SK-N-SH treated with all-trans-retinoic acid at 6 μM for 48 hours (cell line): ENCODE measurements around the gene OR4C45.

ENCODE experiments used
- ATAC-seq: fragments of 200-7000 bp; cut with Tn5 transposase; 3 replicates; pipeline ENCODE4 v1.9.1; 2020; ENCODE audit warnings: mild to moderate bottlenecking, moderate library complexity
- ARNTL ChIP-seq: fragments of 450-650 bp; formaldehyde crosslinking; IDR thresholded peaks from 2 replicates; pipeline ENCODE4 v1.5.0; 2020; ENCODE audit warnings: low read depth, mild to moderate bottlenecking, moderate library complexity, borderline replicate concordance
- BACH2 ChIP-seq: fragments of 250-450 bp; sonication (Bioruptor Pico); IDR thresholded peaks from 2 replicates; pipeline ENCODE4 v1.9.0; 2021; ENCODE audit warnings: mild to moderate bottlenecking, borderline replicate concordance
- CREB5 ChIP-seq: fragments of 250-450 bp; sonication (Bioruptor Pico); IDR thresholded peaks from 2 replicates; pipeline ENCODE4 v1.5.1; 2020; ENCODE audit warnings: low read depth, mild to moderate bottlenecking, moderate library complexity
- CSDC2 ChIP-seq: fragments of 250-450 bp; sonication (Bioruptor Pico); IDR thresholded peaks from 2 replicates; pipeline ENCODE4 v1.5.0; 2020; ENCODE audit warnings: mild to moderate bottlenecking, moderate library complexity
- CSRNP3 ChIP-seq: fragments of 250-450 bp; sonication (Bioruptor Pico); IDR thresholded peaks from 2 replicates; pipeline ENCODE4 v1.5.1; 2021; ENCODE audit warnings: mild to moderate bottlenecking, moderate library complexity
- ESRRG ChIP-seq: fragments of 250-450 bp; sonication (Bioruptor Pico); IDR thresholded peaks from 2 replicates; pipeline ENCODE4 v1.6.1; 2021; ENCODE audit warnings: mild to moderate bottlenecking
- GLIS3 ChIP-seq: fragments of 250-450 bp; sonication (Bioruptor Pico); IDR thresholded peaks from 2 replicates; pipeline ENCODE4 v1.5.0; 2020; ENCODE audit warnings: mild to moderate bottlenecking, moderate library complexity
- ISL1 ChIP-seq: fragments of 250-450 bp; sonication (Bioruptor Pico); IDR thresholded peaks from 2 replicates; pipeline ENCODE4 v2.1.2; 2022; ENCODE audit warnings: mild to moderate bottlenecking, moderate library complexity
- OSR1 ChIP-seq: fragments of 250-450 bp; sonication (Bioruptor Pico); IDR thresholded peaks from 2 replicates; pipeline ENCODE4 v1.8.0; 2022; ENCODE audit warnings: moderate library complexity, mild to moderate bottlenecking, inconsistent platforms
- PATZ1 ChIP-seq: fragments of 250-450 bp; sonication (Bioruptor Pico); IDR thresholded peaks from 2 replicates; pipeline ENCODE4 v1.8.0; 2020; ENCODE audit warnings: mild to moderate bottlenecking, moderate library complexity, borderline replicate concordance
- POU6F1 ChIP-seq: fragments of 250-450 bp; sonication (Bioruptor Pico); IDR thresholded peaks from 2 replicates; pipeline ENCODE4 v1.8.0; 2021; ENCODE audit warnings: low read depth, mild to moderate bottlenecking, moderate library complexity, borderline replicate concordance
- PPARA ChIP-seq: fragments of 250-450 bp; sonication (Bioruptor Pico); IDR thresholded peaks from 2 replicates; pipeline ENCODE4 v1.5.0; 2020; ENCODE audit warnings: mild to moderate bottlenecking, borderline replicate concordance
- RARB ChIP-seq: fragments of 250-450 bp; sonication (Bioruptor Pico); IDR thresholded peaks from 2 replicates; pipeline ENCODE4 v1.8.0; 2021; ENCODE audit warnings: mild to moderate bottlenecking, moderate library complexity
- TCF4 ChIP-seq: fragments of 250-450 bp; sonication (Bioruptor Pico); IDR thresholded peaks from 2 replicates; pipeline ENCODE4 v1.8.0; 2021; ENCODE audit warnings: mild to moderate bottlenecking, moderate library complexity, borderline replicate concordance
- TOX ChIP-seq: fragments of 250-450 bp; sonication (Bioruptor Pico); IDR thresholded peaks from 2 replicates; pipeline ENCODE4 v1.8.0; 2021; ENCODE audit warnings: mild to moderate bottlenecking, moderate library complexity, borderline replicate concordance
- TSHZ2 ChIP-seq: fragments of 250-450 bp; sonication (Bioruptor Pico); IDR thresholded peaks from 2 replicates; pipeline ENCODE4 v1.5.0; 2020; ENCODE audit warnings: mild to moderate bottlenecking, moderate library complexity
- ZC3H10 ChIP-seq: fragments of 250-450 bp; sonication (Bioruptor Pico); IDR thresholded peaks from 2 replicates; pipeline ENCODE4 v1.5.1; 2021; ENCODE audit warnings: mild to moderate bottlenecking, moderate library complexity
- ZFP3 ChIP-seq: fragments of 250-450 bp; sonication (Bioruptor Pico); IDR thresholded peaks from 2 replicates; pipeline ENCODE4 v1.5.0; 2020; ENCODE audit warnings: mild to moderate bottlenecking, moderate library complexity
- ZFP30 ChIP-seq: fragments of 450-650 bp; formaldehyde crosslinking; IDR thresholded peaks from 2 replicates; pipeline ENCODE4 v1.5.0; 2022; ENCODE audit warnings: mild to moderate bottlenecking, moderate library complexity
- ZNF565 ChIP-seq: fragments of 450-650 bp; formaldehyde crosslinking; conservative IDR thresholded peaks from 2 replicates; pipeline ENCODE4 v1.5.0; 2020; ENCODE audit warnings: low read depth, mild to moderate bottlenecking, moderate library complexity
- ZNF70 ChIP-seq: fragments of 450-650 bp; formaldehyde crosslinking; IDR thresholded peaks from 2 replicates; pipeline ENCODE4 v1.5.0; 2020; ENCODE audit warnings: mild to moderate bottlenecking, moderate library complexity
- ZNF8 ChIP-seq: fragments of 450-650 bp; formaldehyde crosslinking; IDR thresholded peaks from 2 replicates; pipeline ENCODE4 v1.5.0; 2020; ENCODE audit warnings: mild to moderate bottlenecking, moderate library complexity

The OR4C45 gene

GRCh38 chr11:50075856-50076255, 43.2 kb downstream of the OR4C45 start:
- TF ChIP-seq TOX (CRISPR knock-in tag) (no peak), RARB (CRISPR knock-in tag) (no peak), ARNTL (CRISPR knock-in tag) (no peak), ESRRG (CRISPR knock-in tag) (no peak), ZNF70 (CRISPR knock-in tag) (no peak), PATZ1 (CRISPR knock-in tag) (no peak), CSDC2 (no peak), TSHZ2 (no peak), ZFP30 (no peak), OSR1 (CRISPR knock-in tag) (no peak)
- ATAC-seq, result no peak

GRCh38 chr11:50077526-50077925, 44.9 kb downstream of the OR4C45 start:
- no peak for ATAC-seq

GRCh38 chr11:50078001-50078400, 45.3 kb downstream of the OR4C45 start:
- no peak for ATAC-seq
- TF ChIP-seq CSDC2, result no peak
- TF ChIP-seq PATZ1 (CRISPR knock-in tag), result no peak
- TF ChIP-seq ZNF565, result no peak
- TF ChIP-seq ISL1 (CRISPR knock-in tag), result no peak
- no peak for TF ChIP-seq PPARA (CRISPR knock-in tag)
- TF ChIP-seq TCF4, result no peak
- TF ChIP-seq CREB5 (CRISPR knock-in tag), result no peak
- TF ChIP-seq ZC3H10 (CRISPR knock-in tag), result no peak
- TF ChIP-seq ZFP3 (CRISPR knock-in tag), result no peak

More at GRCh38 chr11:50077526-50077925, 44.9 kb downstream of the OR4C45 start:
- TF ChIP-seq CSRNP3 (no peak), GLIS3 (no peak), TCF4 (no peak), BACH2 (CRISPR knock-in tag) (no peak), TOX (CRISPR knock-in tag) (no peak), ZNF565 (no peak), CSDC2 (no peak), ESRRG (CRISPR knock-in tag) (no peak), ZNF8 (no peak), ZFP30 (no peak), CREB5 (CRISPR knock-in tag) (no peak), OSR1 (CRISPR knock-in tag) (no peak), PPARA (CRISPR knock-in tag) (no peak), POU6F1 (CRISPR knock-in tag) (no peak), ARNTL (CRISPR knock-in tag) (no peak)
